Osteocyte (in vitro differentiated cells): Measurements from ENCODE around the gene STAM2. TPM values are rescaled to one million over a fixed set of nuclear protein-coding genes. Genes with fewer than 3 reads are reported as not detected.
A peak's percentile ranks its signal among the peaks of the same experiment; 100 is the strongest.
"Not testable (repeated sequence)": the region's sequence is repeated elsewhere in the genome, so short reads cannot be mapped to it uniquely, and the experiment has no call there.

Source experiments
- DNase-seq: peaks from one replicate; pipeline ENCODE4 v3.0.0; 2021; ENCODE audit warnings: mixed read lengths; ENCODE audit not compliant: unreplicated experiment; ENCODE audit errors: extremely low spot score
- H3K27ac Mint-ChIP-seq: one replicate; pipeline ENCODE4 v1.8.0; 2021; ENCODE audit warnings: mild to moderate bottlenecking, mixed read lengths; ENCODE audit not compliant: unreplicated experiment
- H3K27me3 Mint-ChIP-seq: one replicate; pipeline ENCODE4 v1.8.0; 2021; ENCODE audit warnings: mixed read lengths; ENCODE audit not compliant: unreplicated experiment
- H3K36me3 Mint-ChIP-seq: one replicate; pipeline ENCODE4 v1.8.0; 2021; ENCODE audit warnings: mixed read lengths; ENCODE audit not compliant: unreplicated experiment
- H3K4me1 Mint-ChIP-seq: one replicate; pipeline ENCODE4 v1.8.0; 2021; ENCODE audit warnings: mixed read lengths; ENCODE audit not compliant: unreplicated experiment
- H3K4me3 Mint-ChIP-seq: one replicate; pipeline ENCODE4 v1.8.0; 2021; ENCODE audit warnings: mild to moderate bottlenecking, moderate library complexity, mixed read lengths; ENCODE audit not compliant: unreplicated experiment
- H3K9me3 Mint-ChIP-seq: one replicate; pipeline ENCODE4 v1.8.0; 2021; ENCODE audit warnings: mixed read lengths; ENCODE audit not compliant: unreplicated experiment
- total RNA-seq: library from RNA; stranded (reverse); gene quantifications from 2 replicates; pipeline ENCODE4 v1.2.1, GENCODE V29; 2021
- TF ChIP-seq, protein P1 (sequence below): fragments of 200-600 bp; sonication (generic); IDR thresholded peaks from 2 replicates; pipeline ENCODE4 v1.5.0; 2021; ENCODE audit warnings: antibody characterized with exemption, mild to moderate bottlenecking, moderate library complexity

STAM2 gene
- total RNA-seq, 1 donor from 2014 or later, result 43.0 TPM

DNA sequence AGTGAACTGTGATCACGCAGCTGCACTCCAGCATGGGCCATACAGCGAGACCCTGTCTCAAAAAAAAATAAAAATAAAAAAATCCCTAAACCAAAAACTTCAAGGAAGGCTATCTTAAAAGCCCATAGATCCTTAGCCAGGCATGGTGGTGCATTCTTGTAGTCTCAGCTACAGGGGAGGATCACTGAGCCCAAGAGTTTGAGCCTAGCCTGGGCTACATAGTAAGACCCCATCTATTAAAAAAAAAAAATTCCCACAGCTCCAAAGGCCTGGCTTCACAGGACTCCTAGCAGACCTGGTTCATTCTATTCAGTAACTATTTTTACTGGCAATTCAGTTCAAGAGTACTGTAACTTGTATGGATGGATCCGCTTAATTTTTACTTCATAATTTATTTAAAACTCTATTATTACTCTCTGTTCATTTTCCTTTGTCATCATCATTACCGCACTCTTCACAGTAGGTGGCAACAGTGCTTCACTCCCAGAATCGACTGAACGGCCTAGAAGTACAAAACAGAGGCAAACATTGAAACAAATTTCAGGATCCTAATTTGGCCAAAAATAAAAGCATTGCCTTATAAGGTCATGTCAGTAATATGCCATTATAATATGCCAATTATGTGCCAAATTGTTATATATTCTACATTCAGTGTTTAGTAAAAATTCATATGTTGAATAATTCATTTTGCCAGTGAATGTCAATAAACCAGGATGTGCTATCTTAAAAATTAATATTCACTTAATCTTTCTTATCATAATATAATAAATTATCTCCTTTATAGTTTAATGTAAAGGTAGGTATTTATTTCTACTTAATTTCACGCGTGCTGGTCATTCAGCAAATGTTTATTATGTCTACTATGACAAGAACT lies 14.3 kb upstream of the STAM2 start:
- peaks cover 6% of the 10 kb centered on the region for H3K4me1 Mint-ChIP-seq
- H3K27me3 Mint-ChIP-seq, result peaks cover 6% of the 10 kb centered on the region
- no peaks in the 10 kb centered on the region for H3K9me3 Mint-ChIP-seq
- TF ChIP-seq, protein P1, sequence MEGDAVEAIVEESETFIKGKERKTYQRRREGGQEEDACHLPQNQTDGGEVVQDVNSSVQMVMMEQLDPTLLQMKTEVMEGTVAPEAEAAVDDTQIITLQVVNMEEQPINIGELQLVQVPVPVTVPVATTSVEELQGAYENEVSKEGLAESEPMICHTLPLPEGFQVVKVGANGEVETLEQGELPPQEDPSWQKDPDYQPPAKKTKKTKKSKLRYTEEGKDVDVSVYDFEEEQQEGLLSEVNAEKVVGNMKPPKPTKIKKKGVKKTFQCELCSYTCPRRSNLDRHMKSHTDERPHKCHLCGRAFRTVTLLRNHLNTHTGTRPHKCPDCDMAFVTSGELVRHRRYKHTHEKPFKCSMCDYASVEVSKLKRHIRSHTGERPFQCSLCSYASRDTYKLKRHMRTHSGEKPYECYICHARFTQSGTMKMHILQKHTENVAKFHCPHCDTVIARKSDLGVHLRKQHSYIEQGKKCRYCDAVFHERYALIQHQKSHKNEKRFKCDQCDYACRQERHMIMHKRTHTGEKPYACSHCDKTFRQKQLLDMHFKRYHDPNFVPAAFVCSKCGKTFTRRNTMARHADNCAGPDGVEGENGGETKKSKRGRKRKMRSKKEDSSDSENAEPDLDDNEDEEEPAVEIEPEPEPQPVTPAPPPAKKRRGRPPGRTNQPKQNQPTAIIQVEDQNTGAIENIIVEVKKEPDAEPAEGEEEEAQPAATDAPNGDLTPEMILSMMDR, result peak; percentile 90
- H3K27ac Mint-ChIP-seq, result no peak overlapping the region
- H3K4me3 Mint-ChIP-seq, result no peak overlapping the region
- H3K36me3 Mint-ChIP-seq, result peaks cover 3% of the 10 kb centered on the region
- DNase-seq, result no peak

GRCh38 chr2:152186808-152187207 lies 11.2 kb upstream of the STAM2 start:
- not testable (repeated sequence) for H3K4me3 Mint-ChIP-seq

GRCh38 chr2:152186262-152186661 lies 10.7 kb upstream of the STAM2 start:
- Mint-ChIP-seq H3K4me1 (peaks cover 6% of the 10 kb centered on the region), H3K36me3 (no peaks in the 10 kb centered on the region), H3K9me3 (no peaks in the 10 kb centered on the region), H3K27me3 (peaks cover 27% of the 10 kb centered on the region), H3K4me3 (no peak overlapping the region), H3K27ac (no peak overlapping the region)
- DNase-seq, result no peak
- TF ChIP-seq, protein P1, result no peak

More at GRCh38 chr2:152186808-152187207, 11.2 kb upstream of the STAM2 start:
- peaks cover 24% of the 10 kb centered on the region for H3K27me3 Mint-ChIP-seq
- H3K4me1 Mint-ChIP-seq, H3K27ac Mint-ChIP-seq, H3K36me3 Mint-ChIP-seq, H3K9me3 Mint-ChIP-seq, DNase-seq: not testable (repeated sequence)

GRCh38 chr2:152183401-152184073 lies 8.0 kb upstream of the STAM2 start:
- no peaks in the 10 kb centered on the region for H3K36me3 Mint-ChIP-seq
- no peaks in the 10 kb centered on the region for H3K9me3 Mint-ChIP-seq
- peaks cover 6% of the 10 kb centered on the region for H3K4me1 Mint-ChIP-seq
- no peak overlapping the region for H3K4me3 Mint-ChIP-seq
- no peak overlapping the region for H3K27ac Mint-ChIP-seq
- peaks cover 37% of the 10 kb centered on the region for H3K27me3 Mint-ChIP-seq
- TF ChIP-seq, protein P1, result no peak
- DNase-seq, result no peak

GRCh38 chr2:152177667-152178066 lies 2.1 kb upstream of the STAM2 start:
- H3K9me3 Mint-ChIP-seq, H3K4me3 Mint-ChIP-seq, H3K27ac Mint-ChIP-seq, H3K36me3 Mint-ChIP-seq, DNase-seq: not testable (repeated sequence)
- Mint-ChIP-seq H3K27me3 (peaks cover 19% of the 10 kb centered on the region), H3K4me1 (peaks cover 21% of the 10 kb centered on the region)
